Heart left ventricle (tissue), 16 donors: Measurements from ENCODE around the gene RAB3C. TPM values are rescaled to one million over a fixed set of nuclear protein-coding genes. Genes with fewer than 3 reads are reported as not detected.

Experiments used
- ATAC-seq, 4 donors: fragments of 200-7000 bp; cut with Tn5 transposase; one replicate each; pipeline ENCODE4 v1.9.1; 2020 to 2022; ENCODE audit warnings: moderate library complexity in 4 of 4, mild to moderate bottlenecking in 3 of 4, moderate number of reproducible peaks in 1 of 4
- DNase-seq, 5 donors: peaks; one replicate each; pipeline ENCODE4 v3.0.0-alpha.2; 2020
- H3K27ac ChIP-seq, 12 donors: fragments of 200-600 bp; sonication (generic) in 4 of 12; one replicate each; pipeline versions ENCODE4 v1.5.0 to v1.8.0; 2016 to 2022; ENCODE audit warnings: mild to moderate bottlenecking in 2 of 12
- H3K27me3 ChIP-seq, 9 donors: fragments of 200-600 bp; sonication (generic) in 2 of 9; one replicate each; pipeline versions ENCODE4 v1.5.1 to v1.8.0; 2016 to 2022; ENCODE audit warnings: mild to moderate bottlenecking in 3 of 9
- H3K36me3 ChIP-seq, 9 donors: fragments of 200-600 bp; sonication (generic) in 2 of 9; one replicate each; pipeline versions ENCODE4 v1.5.0 to v1.8.0; 2018 to 2022; ENCODE audit warnings: mild to moderate bottlenecking in 2 of 9
- H3K4me1 ChIP-seq, 12 donors: fragments of 200-600 bp; sonication (generic) in 4 of 12; one replicate each; pipeline versions ENCODE4 v1.5.0 to v1.8.0; 2016 to 2022; ENCODE audit warnings: mild to moderate bottlenecking in 3 of 12
- H3K4me3 ChIP-seq, 12 donors: fragments of 200-600 bp; sonication (generic) in 4 of 12; one replicate each; pipeline versions ENCODE4 v1.5.0 to v1.8.0; 2017 to 2022; ENCODE audit warnings: mild to moderate bottlenecking in 9 of 12, moderate library complexity in 4 of 12
- H3K9me3 ChIP-seq, 12 donors: fragments of 200-600 bp; sonication (generic) in 4 of 12; one replicate each; pipeline versions ENCODE4 v1.5.0 to v1.8.0; 2016 to 2022; ENCODE audit warnings: mild to moderate bottlenecking in 1 of 12
- POLR2A ChIP-seq, 2 donors: fragments of 450-650 bp; IDR thresholded peaks; one replicate each; pipeline ENCODE4 v1.6.1; 2017; ENCODE audit warnings: antibody characterized with exemption in 2 of 2, mild to moderate bottlenecking in 2 of 2, moderate library complexity in 2 of 2
- WGBS, 4 donors: extraction: QIAGEN DNeasy Blood & Tissue Kit in 2 of 4; methylation state at CpG; one replicate each; pipeline versions ENCODE4 v1.1.5 to v1.1.7; 2013 to 2018; 5-methylcytosine and 5-hydroxymethylcytosine counted together
- intact Hi-C, 10 donors: fragments of 100-400 bp; cut with DNase I; formaldehyde crosslinking; loops; one replicate each; pipeline versions ENCODE4 v1.11.1 to v1.14.2; 2022
- polyA plus RNA-seq, 2 donors: library from polyadenylated mRNA; stranded (reverse); fragments of 200-250 nt; gene quantifications; one replicate each; pipeline ENCODE4 v1.2.3, GENCODE V29; 2013
- total RNA-seq, 9 donors: library from RNA; depleted of rRNA in 2 of 9; stranded (reverse); fragments of >200 nt in 2 of 9; fragmentation: NEBNext Ultra II Directional in 3 of 9; extraction: Animal tissue kit (Norgen Biotek cat#: 25700) in 3 of 9; gene quantifications; one replicate each; pipeline versions ENCODE4 v1.1.0 to v1.2.4, GENCODE V29; 2016 to 2023
- TF ChIP-seq, protein P1 (sequence below), 12 donors: fragments of 200-600 bp; sonication (generic) in 4 of 12; IDR thresholded peaks; one replicate each; pipeline versions ENCODE4 v1.5.0 to v1.8.0; 2018 to 2022; ENCODE audit warnings: antibody characterized with exemption in 12 of 12, mild to moderate bottlenecking in 5 of 12
- donor health status: ischemic (EF 13 %, LVEDD 7.1; RV severe dilation, severe dysfunction).
- donor health status: healthy with polysubstance abuse.
- donor health status: DM: no; HTN: yes; CAD: no.
- donor health status: DM: no; HTN: no; CAD: no.
- donor health status: ischemic (EF 25% LVEDD 6.9; RV normal size, moderate dysfunction).
- donor health status: ischemic (EF 25% LVEDD 5.7; RV mildly dilated, moderate dysfunction).
- donor health status: healthy.
- donor health status: DM: yes; HTN: yes; CAD: no.
- donor health status: ischemic (EF 35%, LVEDD 5.7; RV mildly dilated, moderate dysfunction).
- donor health status: nonischemic (EF 11% LVEDD 7.7; RV severe dilation, severe dysfunction).
- donor health status: DM: yes; HTN: yes; CAD: no.
- donor health status: PGD.
- donor health status: ischemic (EF 29% LVEDD 5.4; RV normal size, mild dysfunction).
- donor health status: nonischemic (EF 23%, LVEDD 6.1; RV moderate dilation, normal function).

RAB3C gene
- total and polyA plus RNA-seq, 11 donors: 0.04 to 3.8 (median 0.57) TPM; not detected in 2

DNA sequence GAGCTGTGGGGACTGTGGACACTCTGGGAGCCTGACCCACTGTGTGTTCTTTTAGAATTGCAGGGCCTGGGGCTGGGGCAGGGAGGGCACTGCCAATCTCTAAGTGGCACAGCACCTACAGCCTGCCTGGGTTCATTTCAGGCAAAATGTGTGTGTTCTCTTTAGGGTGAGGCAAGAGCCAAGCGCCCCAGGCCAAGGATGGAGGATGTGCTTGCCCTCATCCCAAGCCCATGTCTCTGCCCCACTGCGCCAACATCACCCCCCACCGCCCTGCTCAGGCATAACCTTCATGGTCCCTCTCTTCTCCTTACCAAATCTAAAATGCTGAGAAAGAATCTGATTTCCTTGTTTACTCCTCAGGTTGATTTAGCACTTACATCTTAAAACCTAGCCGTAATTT lies 304.4 kb downstream of the RAB3C start:
- H3K4me1 ChIP-seq: peaks cover 0 to 34% (median 4%) of the 10 kb centered on the region in 12 donors
- peaks cover 0 to 13% (median 0%) of the 10 kb centered on the region in 12 donors for H3K9me3 ChIP-seq
- no peak overlapping the region for H3K4me3 ChIP-seq
- no peak for DNase-seq
- H3K36me3 ChIP-seq: no peaks in the 10 kb centered on the region
- intact Hi-C loops: loop anchor here in 7 of 10 donors (5.0 to 10.0 kb wide), 5 partner anchors 280 to 497 kb away; no protein-coding TSS in a partner anchor
- no peak for ATAC-seq
- peak overlapping the region in 4 of 12 donors; percentile 5 to 40 (median 29) for H3K27ac ChIP-seq
- TF ChIP-seq POLR2A (IDR thresholded peaks at IDR 0.05): no peak
- TF ChIP-seq, protein P1, sequence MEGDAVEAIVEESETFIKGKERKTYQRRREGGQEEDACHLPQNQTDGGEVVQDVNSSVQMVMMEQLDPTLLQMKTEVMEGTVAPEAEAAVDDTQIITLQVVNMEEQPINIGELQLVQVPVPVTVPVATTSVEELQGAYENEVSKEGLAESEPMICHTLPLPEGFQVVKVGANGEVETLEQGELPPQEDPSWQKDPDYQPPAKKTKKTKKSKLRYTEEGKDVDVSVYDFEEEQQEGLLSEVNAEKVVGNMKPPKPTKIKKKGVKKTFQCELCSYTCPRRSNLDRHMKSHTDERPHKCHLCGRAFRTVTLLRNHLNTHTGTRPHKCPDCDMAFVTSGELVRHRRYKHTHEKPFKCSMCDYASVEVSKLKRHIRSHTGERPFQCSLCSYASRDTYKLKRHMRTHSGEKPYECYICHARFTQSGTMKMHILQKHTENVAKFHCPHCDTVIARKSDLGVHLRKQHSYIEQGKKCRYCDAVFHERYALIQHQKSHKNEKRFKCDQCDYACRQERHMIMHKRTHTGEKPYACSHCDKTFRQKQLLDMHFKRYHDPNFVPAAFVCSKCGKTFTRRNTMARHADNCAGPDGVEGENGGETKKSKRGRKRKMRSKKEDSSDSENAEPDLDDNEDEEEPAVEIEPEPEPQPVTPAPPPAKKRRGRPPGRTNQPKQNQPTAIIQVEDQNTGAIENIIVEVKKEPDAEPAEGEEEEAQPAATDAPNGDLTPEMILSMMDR (IDR thresholded peaks at IDR 0.05): no peak
- 89 to 97% (median 96%) methylated on average over 4 of the region's 4 CpGs for WGBS, 4 donors
- H3K27me3 ChIP-seq: no peaks in the 10 kb centered on the region

DNA sequence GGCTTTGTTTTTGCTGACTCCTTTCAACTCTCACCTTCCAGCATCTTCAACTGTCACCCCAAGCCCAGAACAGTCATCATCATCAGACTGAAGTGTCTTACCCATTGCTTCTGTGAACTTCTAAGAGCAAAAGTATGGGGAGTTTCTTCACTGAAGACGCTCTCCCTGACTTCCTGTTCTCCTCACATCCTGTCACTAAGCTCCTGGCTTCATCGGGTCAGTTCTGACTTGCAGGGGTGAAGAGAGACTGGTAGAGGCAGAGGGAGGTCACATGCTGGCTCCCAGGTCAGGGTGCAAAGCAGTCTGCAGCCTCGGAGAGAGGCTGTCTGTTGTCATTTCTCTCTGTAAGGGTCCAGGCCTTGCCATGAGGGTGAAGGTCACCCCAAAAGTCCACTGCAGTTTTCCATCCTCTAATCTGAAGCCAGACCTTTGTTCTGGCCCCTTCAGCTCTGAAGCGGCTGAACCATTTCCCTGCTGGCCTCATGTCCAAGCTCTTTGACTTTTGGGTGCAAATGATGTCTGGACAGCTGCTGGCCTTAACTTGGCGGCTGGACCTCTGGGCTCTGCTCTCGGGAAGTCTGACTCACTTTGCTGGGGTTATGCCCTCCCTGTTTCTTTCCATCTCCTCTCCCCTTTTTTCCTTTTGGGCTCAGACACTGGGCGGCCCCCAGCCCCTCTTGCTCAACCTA lies 305.0 kb downstream of the RAB3C start:
- no peaks in the 10 kb centered on the region for H3K27me3 ChIP-seq
- 55 to 70% (median 62%) methylated on average over 7 of the region's 7 CpGs for WGBS, 4 donors
- DNase-seq (peak; percentile 51 to 77 (median 61)), ATAC-seq (peak in 3 of 4 donors; percentile 59 to 65 (median 63))
- no peak overlapping the region for H3K4me3 ChIP-seq
- no peaks in the 10 kb centered on the region for H3K36me3 ChIP-seq
- peaks cover 0 to 34% (median 4%) of the 10 kb centered on the region in 12 donors for H3K4me1 ChIP-seq
- intact Hi-C loops: loop anchor here in 7 of 10 donors (5.0 to 10.0 kb wide), 5 partner anchors 279 to 497 kb away; no protein-coding TSS in a partner anchor
- H3K9me3 ChIP-seq: peaks cover 0 to 13% (median 0%) of the 10 kb centered on the region in 12 donors
- TF ChIP-seq, protein P1 (IDR thresholded peaks at IDR 0.05): no peak
- no peak for TF ChIP-seq POLR2A (IDR thresholded peaks at IDR 0.05)
- peak overlapping the region in 7 of 12 donors; percentile 12 to 40 (median 24) for H3K27ac ChIP-seq

DNA sequence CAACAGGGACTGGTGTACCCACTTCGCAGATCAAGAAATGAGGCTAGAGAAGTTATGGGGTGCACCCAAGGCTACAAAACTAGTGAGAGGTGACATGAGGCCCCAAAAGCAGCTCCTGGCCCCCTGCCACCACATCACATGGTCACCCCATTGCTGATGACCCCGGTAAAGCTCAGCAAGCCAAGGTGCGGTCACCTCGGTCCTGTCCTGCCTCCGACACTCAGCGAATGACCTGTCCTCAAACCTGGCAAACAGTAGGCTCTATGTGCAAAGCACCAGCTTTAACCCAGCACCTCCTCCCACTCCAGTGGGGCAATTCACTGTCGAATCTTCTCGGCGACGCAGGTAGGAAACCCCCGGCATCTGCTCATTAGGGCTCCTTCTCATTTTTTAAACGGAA lies 307.4 kb downstream of the RAB3C start:
- 91 to 93% (median 92%) methylated on average over 11 to 12 of the region's 12 CpGs for WGBS, 4 donors
- intact Hi-C loops: loop anchor here (2.0 to 10.0 kb wide), 8 partner anchors 112 to 485 kb away; no protein-coding TSS in a partner anchor
- H3K36me3 ChIP-seq: no peaks in the 10 kb centered on the region
- H3K27me3 ChIP-seq: no peaks in the 10 kb centered on the region
- ATAC-seq: no peak
- H3K27ac ChIP-seq: peak overlapping the region in 8 of 12 donors; percentile 20 to 71 (median 64)
- H3K9me3 ChIP-seq: no peaks in the 10 kb centered on the region
- DNase-seq: peak in 1 of 5 donors; percentile 17
- TF ChIP-seq POLR2A (IDR thresholded peaks at IDR 0.05): no peak
- TF ChIP-seq, protein P1 (IDR thresholded peaks at IDR 0.05): no peak
- no peak overlapping the region for H3K4me3 ChIP-seq
- H3K4me1 ChIP-seq: peaks cover 0 to 34% (median 4%) of the 10 kb centered on the region in 12 donors

DNA sequence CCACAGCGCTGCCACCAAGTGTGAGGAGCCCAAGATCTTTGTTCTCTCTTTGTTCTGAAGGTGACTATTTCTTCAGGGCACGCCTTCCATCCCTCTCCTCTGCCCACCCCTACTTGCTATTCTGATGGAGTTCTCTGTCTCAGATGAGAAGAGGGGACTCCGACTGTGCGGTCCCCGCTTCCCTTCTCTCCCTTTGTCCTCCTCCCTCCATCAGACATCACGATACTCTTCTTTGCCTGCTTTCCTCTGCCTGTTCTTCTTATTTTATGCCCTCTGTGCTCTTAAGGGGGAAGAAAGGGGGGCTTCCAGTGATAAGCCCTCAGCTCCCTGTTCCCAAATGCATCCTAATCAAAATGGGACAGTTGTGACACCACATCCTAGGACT lies 307.8 kb downstream of the RAB3C start:
- DNase-seq (no peak), ATAC-seq (no peak)
- peaks cover 0 to 34% (median 4%) of the 10 kb centered on the region in 12 donors for H3K4me1 ChIP-seq
- intact Hi-C loops: loop anchor here (1.0 to 10.0 kb wide), 9 partner anchors 112 to 484 kb away; no protein-coding TSS in a partner anchor
- H3K4me3 ChIP-seq: no peak overlapping the region
- 79 to 88% (median 85%) methylated on average over 6 of the region's 6 CpGs for WGBS, 4 donors
- peak overlapping the region in 9 of 12 donors; percentile 20 to 71 (median 63) for H3K27ac ChIP-seq
- H3K27me3 ChIP-seq: no peaks in the 10 kb centered on the region
- no peaks in the 10 kb centered on the region for H3K36me3 ChIP-seq
- no peaks in the 10 kb centered on the region for H3K9me3 ChIP-seq
- TF ChIP-seq POLR2A (IDR thresholded peaks at IDR 0.05): no peak
- TF ChIP-seq, protein P1 (IDR thresholded peaks at IDR 0.05): no peak
